GM19351 (cell line): ENCODE data around the gene SCTR.

Experiments
- ATAC-seq: cut with Tn5 transposase; IDR thresholded peaks from one replicate; pipeline ENCODE4 v1.9.1; 2021; ENCODE audit warnings: mild to moderate bottlenecking, moderate library complexity; ENCODE audit not compliant: unreplicated experiment

The SCTR gene

GRCh38 chr2:119431976-119432850, 92.1 kb downstream of the SCTR start:
- peak; percentile 2 for ATAC-seq

DNA sequence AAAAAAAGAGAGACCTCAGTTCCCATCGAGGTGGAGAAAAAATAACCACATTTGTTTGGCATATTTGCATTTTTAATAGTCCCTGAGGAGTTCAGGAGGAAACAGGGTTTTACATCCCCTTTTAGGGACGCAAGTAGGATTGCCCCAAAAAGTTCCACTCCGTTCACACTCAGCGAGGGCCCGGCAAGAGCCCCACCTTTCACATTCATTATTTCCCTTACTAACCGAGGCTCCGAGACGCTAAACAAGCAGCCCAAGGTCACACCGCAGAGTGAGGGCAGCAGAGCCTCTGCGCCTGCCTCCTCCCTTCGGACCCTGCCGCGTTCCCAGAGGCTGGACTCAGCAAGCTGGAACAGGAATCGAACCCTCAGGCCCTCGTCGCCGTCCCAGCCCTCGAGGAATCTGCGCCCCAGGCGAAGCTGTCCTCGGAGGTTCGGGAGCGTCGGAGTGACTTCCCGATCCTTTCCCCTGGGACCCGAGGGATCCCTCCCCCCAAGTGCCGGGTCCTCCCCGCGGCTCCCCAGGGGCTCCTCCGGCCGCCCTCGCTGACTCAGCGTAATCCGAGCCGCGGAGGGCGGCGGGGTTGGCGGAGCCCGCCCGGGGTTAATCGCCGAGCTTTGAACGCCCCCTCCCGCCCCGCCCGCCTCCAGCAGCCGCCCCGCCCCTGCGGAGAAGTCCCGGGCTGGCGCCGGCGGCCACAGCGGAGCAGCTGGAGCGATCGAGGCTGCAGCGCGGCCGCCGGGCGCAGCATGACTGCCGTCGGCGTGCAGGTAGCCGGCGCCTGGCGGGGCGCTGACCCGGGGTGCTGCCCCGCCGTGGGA, 92.9 kb downstream of the SCTR start, which contains the start of gene TMEM37:
Gene TMEM37 (plus strand): TSS at position 700 of the 821 bp plus-strand sequence. CDS start 50 bp downstream, at position 750.
- ATAC-seq = peak; percentile 66

GRCh38 chr2:119430023-119430498, 94.2 kb downstream of the SCTR start:
- no peak for ATAC-seq

DNA sequence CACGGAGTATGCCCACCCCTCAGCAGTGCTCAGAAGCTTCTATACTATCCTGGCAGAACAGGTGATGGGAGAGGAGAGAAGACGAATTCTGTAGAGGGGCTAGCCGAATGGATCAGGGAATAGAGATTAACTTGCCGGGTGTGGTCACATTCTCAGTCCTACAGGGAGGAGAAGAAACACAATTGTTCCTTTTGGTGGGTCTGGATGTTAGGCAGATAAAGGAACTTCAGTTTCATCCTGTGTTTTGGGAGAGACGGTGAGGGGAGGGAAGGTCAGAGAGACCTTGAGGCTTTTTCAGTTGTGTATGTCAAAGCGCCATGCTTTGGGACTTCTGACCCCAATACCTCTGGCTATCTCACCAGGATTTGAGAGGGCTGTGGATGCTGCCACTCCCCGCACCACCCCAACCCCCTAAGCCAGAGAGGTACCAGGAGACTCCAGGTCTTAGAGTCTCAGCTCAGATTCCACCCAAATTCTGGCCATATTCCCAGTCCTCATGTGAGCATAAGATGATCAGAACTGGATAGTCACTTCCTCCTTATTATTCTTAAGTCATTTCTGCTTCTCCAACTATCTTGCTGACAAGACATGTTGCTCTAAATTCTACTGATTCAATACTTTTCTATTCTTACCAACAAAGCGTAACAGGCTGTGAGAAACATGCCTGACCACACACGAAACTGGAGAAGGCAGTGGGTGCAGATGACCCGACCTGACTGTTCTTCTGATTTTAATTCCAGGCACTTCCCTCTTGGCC, 94.9 kb downstream of the SCTR start:
- peak; percentile 20 for ATAC-seq

GRCh38 chr2:119428488-119429224, 95.6 kb downstream of the SCTR start:
- ATAC-seq = no peak

GRCh38 chr2:119427756-119428155, 96.5 kb downstream of the SCTR start:
- no peak for ATAC-seq

- no peak for ATAC-seq
Measured at GRCh38 chr2:119426801-119427395, 97.4 kb downstream of the SCTR start.

GRCh38 chr2:119426396-119426675, 97.9 kb downstream of the SCTR start:
- no peak for ATAC-seq

DNA sequence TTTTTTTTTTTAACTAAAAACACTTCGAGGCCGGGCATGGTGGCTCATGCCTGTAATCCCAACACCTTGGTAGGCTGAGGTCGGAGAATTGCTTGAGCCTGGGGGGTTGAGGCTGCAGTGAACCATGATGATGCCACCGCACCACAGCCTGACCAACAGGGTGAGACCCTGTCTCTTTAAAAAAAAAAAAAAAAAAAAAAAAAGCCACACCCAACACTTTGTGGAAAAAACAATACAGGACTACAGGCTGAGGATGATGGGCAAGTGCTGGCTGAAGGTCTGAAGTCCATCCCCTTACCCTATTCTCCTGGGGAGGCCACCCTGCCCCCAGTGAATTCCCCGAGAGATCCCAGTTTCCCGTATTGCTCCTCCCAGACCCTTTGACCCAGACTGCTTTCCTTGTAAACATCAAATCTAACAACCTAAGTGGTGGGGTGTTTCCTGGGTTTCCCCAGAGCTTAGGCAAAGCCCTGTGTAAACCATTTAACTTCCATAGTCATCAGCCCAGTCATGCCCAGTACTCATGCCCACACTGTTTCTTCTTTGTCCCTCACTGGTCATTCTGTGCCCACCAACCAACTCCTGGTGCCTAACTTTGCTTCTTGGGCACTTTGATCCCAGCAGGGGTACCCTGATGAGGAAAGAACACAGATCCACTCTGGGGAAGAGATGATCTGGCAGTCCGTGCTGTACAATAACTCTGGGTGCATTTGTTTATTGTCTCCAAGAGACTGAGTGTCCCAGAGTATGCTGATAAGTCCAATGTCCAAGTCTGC, 98.5 kb downstream of the SCTR start:
- no peak for ATAC-seq

- no peak for ATAC-seq
Measured at GRCh38 chr2:119425119-119425405, 99.2 kb downstream of the SCTR start.

GRCh38 chr2:119424284-119425118, 99.8 kb downstream of the SCTR start:
- no peak for ATAC-seq

- ATAC-seq = no peak
Measured at GRCh38 chr2:119423811-119424210, 100.5 kb downstream of the SCTR start.

DNA sequence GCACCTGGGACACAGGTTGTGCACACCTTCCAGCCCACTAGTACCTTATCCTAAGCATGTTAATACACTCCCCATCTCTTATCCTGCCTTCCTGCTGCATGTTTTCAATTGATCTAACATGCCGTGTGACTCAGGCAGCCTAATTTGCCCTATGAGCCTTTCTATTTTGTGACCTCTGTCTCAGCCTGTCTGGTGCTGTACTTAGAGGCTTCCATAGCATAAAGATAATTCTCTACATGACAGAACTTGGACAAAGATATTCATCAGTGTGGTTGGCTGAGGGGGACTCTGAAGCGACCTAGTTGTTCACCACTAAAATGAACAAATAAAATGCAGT, 101.2 kb downstream of the SCTR start:
- ATAC-seq = no peak

- no peak for ATAC-seq
Measured at GRCh38 chr2:119422360-119423107, 101.7 kb downstream of the SCTR start.

DNA sequence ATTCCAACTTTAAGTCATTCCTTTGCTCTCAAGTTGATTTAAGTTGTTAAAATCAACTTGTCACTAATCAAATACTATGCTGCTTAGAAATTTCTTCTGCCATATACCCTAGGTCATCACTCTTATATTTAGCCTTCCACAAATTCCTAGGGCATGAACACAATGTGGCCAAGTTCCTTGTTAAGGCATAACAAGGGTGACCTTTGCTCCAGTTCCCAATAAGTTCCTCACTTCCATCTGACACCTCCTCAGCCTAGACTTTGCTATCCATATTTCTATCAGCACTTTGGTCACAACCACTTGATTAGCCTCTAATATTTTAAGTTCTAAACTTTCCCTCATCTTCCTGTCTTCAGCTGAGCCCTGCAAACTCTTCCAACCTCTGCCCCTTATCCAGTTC, 102.5 kb downstream of the SCTR start:
- ATAC-seq = no peak

- no peak for ATAC-seq
Measured at GRCh38 chr2:119421304-119421703, 103.0 kb downstream of the SCTR start.

- no peak for ATAC-seq
Measured at GRCh38 chr2:119419803-119420508, 104.3 kb downstream of the SCTR start.
